ENCODE results near the gene CEP72. TPM values are rescaled to one million over a fixed set of nuclear protein-coding genes. Genes with fewer than 3 reads are reported as not detected.
"Not testable (repeated sequence)": the region's sequence is repeated elsewhere in the genome, so short reads cannot be mapped to it uniquely, and the experiment has no call there.

The CEP72 gene
- total RNA-seq, 1 donor from 2014 or later = 7.0 TPM

DNA sequence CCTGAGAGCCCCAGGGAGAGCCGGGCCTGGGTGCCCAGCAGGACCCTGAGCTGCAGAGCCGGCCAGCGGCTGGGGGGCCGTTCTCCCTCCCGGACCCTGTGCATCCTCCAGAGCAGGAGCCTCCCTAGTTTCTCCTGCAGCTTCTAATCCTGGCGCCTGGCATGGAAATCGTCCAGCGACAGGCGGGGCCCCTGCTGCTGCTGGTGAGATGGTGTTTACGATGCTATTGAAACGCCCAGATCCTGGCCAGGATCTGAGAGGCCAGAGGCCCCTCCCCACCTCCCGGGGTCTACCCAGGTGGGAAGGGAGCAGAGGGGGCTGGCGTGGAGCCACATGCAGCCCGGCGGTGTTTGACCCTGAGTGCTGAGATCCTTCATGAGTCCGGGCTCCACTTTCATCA lies 38.2 kb upstream of the CEP72 start:
- H3K4me3 ChIP-seq (ENCODE audit: insufficient read depth, low read depth, low read length) = no peak overlapping the region
- peaks cover 25% of the 10 kb centered on the region for H3K27me3 ChIP-seq (ENCODE audit: insufficient read depth, low read length)
- Mint-ChIP-seq H3K9me3 (ENCODE audit: unreplicated experiment) (peaks cover 28% of the 10 kb centered on the region), H3K36me3 (ENCODE audit: low read depth, unreplicated experiment) (peaks cover 2% of the 10 kb centered on the region), H3K27ac (ENCODE audit: unreplicated experiment) (no peak overlapping the region), H3K27me3 (ENCODE audit: low read depth, unreplicated experiment) (peaks cover 37% of the 10 kb centered on the region), H3K4me3 (ENCODE audit: unreplicated experiment) (no peak overlapping the region), H3K4me1 (ENCODE audit: low read depth, unreplicated experiment) (no peaks in the 10 kb centered on the region)
- FAIRE-seq (no peak), DNase-seq (ENCODE audit: low read depth) (no peak)
- H3K36me3 ChIP-seq (ENCODE audit: insufficient read depth, low read length) = no peaks in the 10 kb centered on the region
- H2AFZ ChIP-seq (ENCODE audit: low read depth, low read length) = no peak overlapping the region
- H4K20me1 ChIP-seq (ENCODE audit: insufficient read depth, low read length) = no peaks in the 10 kb centered on the region
- H3K4me2 ChIP-seq (ENCODE audit: low read length) = no peak overlapping the region
- H3K9me3 ChIP-seq (ENCODE audit: insufficient read depth, low read depth, low read length) = peaks cover 5% of the 10 kb centered on the region
- TF ChIP-seq, protein P1, sequence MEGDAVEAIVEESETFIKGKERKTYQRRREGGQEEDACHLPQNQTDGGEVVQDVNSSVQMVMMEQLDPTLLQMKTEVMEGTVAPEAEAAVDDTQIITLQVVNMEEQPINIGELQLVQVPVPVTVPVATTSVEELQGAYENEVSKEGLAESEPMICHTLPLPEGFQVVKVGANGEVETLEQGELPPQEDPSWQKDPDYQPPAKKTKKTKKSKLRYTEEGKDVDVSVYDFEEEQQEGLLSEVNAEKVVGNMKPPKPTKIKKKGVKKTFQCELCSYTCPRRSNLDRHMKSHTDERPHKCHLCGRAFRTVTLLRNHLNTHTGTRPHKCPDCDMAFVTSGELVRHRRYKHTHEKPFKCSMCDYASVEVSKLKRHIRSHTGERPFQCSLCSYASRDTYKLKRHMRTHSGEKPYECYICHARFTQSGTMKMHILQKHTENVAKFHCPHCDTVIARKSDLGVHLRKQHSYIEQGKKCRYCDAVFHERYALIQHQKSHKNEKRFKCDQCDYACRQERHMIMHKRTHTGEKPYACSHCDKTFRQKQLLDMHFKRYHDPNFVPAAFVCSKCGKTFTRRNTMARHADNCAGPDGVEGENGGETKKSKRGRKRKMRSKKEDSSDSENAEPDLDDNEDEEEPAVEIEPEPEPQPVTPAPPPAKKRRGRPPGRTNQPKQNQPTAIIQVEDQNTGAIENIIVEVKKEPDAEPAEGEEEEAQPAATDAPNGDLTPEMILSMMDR (IDR thresholded peaks at IDR 0.05; ENCODE audit: insufficient read depth, low read depth, low read length) = no peak
- TF ChIP-seq EZH2 (IDR thresholded peaks at IDR 0.05; ENCODE audit: insufficient read depth, low read length) = no peak
- H3K9ac ChIP-seq (ENCODE audit: low read length) = no peak overlapping the region
- H3K79me2 ChIP-seq (ENCODE audit: insufficient read depth, low read length) = no peaks in the 10 kb centered on the region
- no peaks in the 10 kb centered on the region for H3K4me1 ChIP-seq (ENCODE audit: insufficient read depth, low read length)
- no peak overlapping the region for H3K27ac ChIP-seq (ENCODE audit: low read depth, low read length)

DNA sequence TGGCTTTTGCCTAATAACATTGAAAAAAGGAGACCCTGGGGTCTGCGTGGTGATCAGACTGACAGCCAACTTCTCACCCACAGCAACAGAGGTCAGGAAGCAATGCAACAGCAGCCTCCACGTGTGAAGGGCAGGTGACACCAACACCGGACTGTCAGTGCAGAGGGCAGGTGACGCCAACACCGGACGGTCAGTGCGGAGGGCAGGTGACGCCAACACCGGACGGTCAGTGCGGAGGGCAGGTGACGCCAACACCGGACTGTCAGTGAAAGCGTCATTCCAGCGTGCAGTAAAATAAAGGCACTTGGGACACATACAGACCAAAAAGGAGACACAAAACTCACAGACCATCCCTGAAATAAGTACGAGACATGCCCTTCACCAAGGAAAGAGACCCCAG lies 37.2 kb upstream of the CEP72 start:
- Mint-ChIP-seq H3K9me3 (ENCODE audit: unreplicated experiment) (peaks cover 28% of the 10 kb centered on the region), H3K4me1 (ENCODE audit: low read depth, unreplicated experiment) (no peaks in the 10 kb centered on the region), H3K27ac (ENCODE audit: unreplicated experiment) (no peak overlapping the region), H3K4me3 (ENCODE audit: unreplicated experiment) (no peak overlapping the region), H3K36me3 (ENCODE audit: low read depth, unreplicated experiment) (peaks cover 2% of the 10 kb centered on the region), H3K27me3 (ENCODE audit: low read depth, unreplicated experiment) (peaks cover 36% of the 10 kb centered on the region)
- Histone ChIP-seq H3K36me3 (ENCODE audit: insufficient read depth, low read length) (no peaks in the 10 kb centered on the region), H3K27me3 (ENCODE audit: insufficient read depth, low read length) (peaks cover 31% of the 10 kb centered on the region), H3K27ac (ENCODE audit: low read depth, low read length) (no peak overlapping the region), H4K20me1 (ENCODE audit: insufficient read depth, low read length) (no peaks in the 10 kb centered on the region), H3K4me3 (ENCODE audit: insufficient read depth, low read depth, low read length) (no peak overlapping the region), H3K4me1 (ENCODE audit: insufficient read depth, low read length) (no peaks in the 10 kb centered on the region), H3K79me2 (ENCODE audit: insufficient read depth, low read length) (no peaks in the 10 kb centered on the region), H3K9ac (ENCODE audit: low read length) (no peak overlapping the region), H2AFZ (ENCODE audit: low read depth, low read length) (no peak overlapping the region), H3K9me3 (ENCODE audit: insufficient read depth, low read depth, low read length) (peaks cover 5% of the 10 kb centered on the region), H3K4me2 (ENCODE audit: low read length) (no peak overlapping the region)
- DNase-seq (ENCODE audit: low read depth) (no peak), FAIRE-seq (no peak)
- TF ChIP-seq EZH2 (IDR thresholded peaks at IDR 0.05; ENCODE audit: insufficient read depth, low read length) = no peak

DNA sequence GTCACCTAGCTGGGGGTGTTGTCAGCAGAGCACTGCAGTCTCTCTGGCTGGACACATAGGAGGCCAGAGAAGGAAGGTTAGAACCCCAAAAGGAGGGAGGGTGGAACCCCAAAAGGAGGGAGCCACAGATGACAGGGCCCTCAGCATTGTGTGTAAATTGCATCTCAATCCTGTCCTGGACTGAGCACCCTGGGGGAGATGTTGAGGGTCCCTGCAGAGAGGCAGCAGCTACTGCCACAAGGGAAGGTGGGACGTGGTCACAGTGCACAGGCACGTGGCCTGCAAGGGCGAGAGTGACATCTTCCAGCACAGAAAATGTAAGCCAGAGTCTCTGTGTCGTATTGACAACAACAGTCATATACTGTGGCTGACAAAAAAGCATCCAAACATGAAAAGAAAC lies 36.5 kb upstream of the CEP72 start:
- no peak overlapping the region for H3K9ac ChIP-seq (ENCODE audit: low read length)
- Mint-ChIP-seq H3K27ac (ENCODE audit: unreplicated experiment) (no peak overlapping the region), H3K27me3 (ENCODE audit: low read depth, unreplicated experiment) (peaks cover 40% of the 10 kb centered on the region), H3K4me3 (ENCODE audit: unreplicated experiment) (no peak overlapping the region), H3K4me1 (ENCODE audit: low read depth, unreplicated experiment) (no peaks in the 10 kb centered on the region), H3K36me3 (ENCODE audit: low read depth, unreplicated experiment) (peaks cover 2% of the 10 kb centered on the region), H3K9me3 (ENCODE audit: unreplicated experiment) (peaks cover 28% of the 10 kb centered on the region)
- no peak for TF ChIP-seq EZH2 (IDR thresholded peaks at IDR 0.05; ENCODE audit: insufficient read depth, low read length)
- TF ChIP-seq, protein P1 (IDR thresholded peaks at IDR 0.05; ENCODE audit: insufficient read depth, low read depth, low read length) = no peak
- no peaks in the 10 kb centered on the region for H3K79me2 ChIP-seq (ENCODE audit: insufficient read depth, low read length)
- no peaks in the 10 kb centered on the region for H3K36me3 ChIP-seq (ENCODE audit: insufficient read depth, low read length)
- H3K4me2 ChIP-seq (ENCODE audit: low read length) = no peak overlapping the region
- H3K27me3 ChIP-seq (ENCODE audit: insufficient read depth, low read length) = peaks cover 37% of the 10 kb centered on the region
- FAIRE-seq (no peak), DNase-seq (ENCODE audit: low read depth) (no peak)
- no peaks in the 10 kb centered on the region for H4K20me1 ChIP-seq (ENCODE audit: insufficient read depth, low read length)
- no peak overlapping the region for H3K4me3 ChIP-seq (ENCODE audit: insufficient read depth, low read depth, low read length)
- H3K27ac ChIP-seq (ENCODE audit: low read depth, low read length) = no peak overlapping the region
- peaks cover 5% of the 10 kb centered on the region for H3K9me3 ChIP-seq (ENCODE audit: insufficient read depth, low read depth, low read length)
- no peak overlapping the region for H2AFZ ChIP-seq (ENCODE audit: low read depth, low read length)
- no peaks in the 10 kb centered on the region for H3K4me1 ChIP-seq (ENCODE audit: insufficient read depth, low read length)

DNA sequence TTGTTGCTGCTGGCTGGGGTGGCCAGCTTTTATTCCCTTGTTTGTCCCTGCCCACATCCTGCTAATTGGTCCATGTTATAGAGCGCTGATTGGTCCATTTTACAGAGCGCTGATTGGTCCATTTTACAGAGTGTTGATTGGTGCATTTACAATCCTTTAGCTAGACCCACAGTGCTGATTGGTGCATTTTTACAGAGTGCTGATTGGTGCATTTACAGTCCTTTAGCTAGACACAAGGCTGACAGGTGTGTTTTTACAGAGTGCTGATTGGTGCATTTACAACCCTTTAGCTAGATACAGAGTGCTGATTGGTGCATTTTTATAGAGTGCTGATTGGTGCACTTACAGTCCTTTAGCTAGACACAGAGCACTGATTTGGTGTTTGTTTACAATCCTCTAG lies 34.9 kb upstream of the CEP72 start:
- DNase-seq (ENCODE audit: low read depth) = not testable (repeated sequence)

More for the DNA sequence above, 34.9 kb upstream of the CEP72 start:
- H3K27ac ChIP-seq (ENCODE audit: low read depth, low read length); H3K4me3 ChIP-seq (ENCODE audit: insufficient read depth, low read depth, low read length); FAIRE-seq; H3K36me3 Mint-ChIP-seq (ENCODE audit: low read depth, unreplicated experiment); H3K4me2 ChIP-seq (ENCODE audit: low read length); H3K36me3 ChIP-seq (ENCODE audit: insufficient read depth, low read length); H4K20me1 ChIP-seq (ENCODE audit: insufficient read depth, low read length); H2AFZ ChIP-seq (ENCODE audit: low read depth, low read length); H3K9me3 ChIP-seq (ENCODE audit: insufficient read depth, low read depth, low read length); H3K4me1 ChIP-seq (ENCODE audit: insufficient read depth, low read length); H3K9ac ChIP-seq (ENCODE audit: low read length); H3K27ac Mint-ChIP-seq (ENCODE audit: unreplicated experiment); H3K4me3 Mint-ChIP-seq (ENCODE audit: unreplicated experiment); H3K4me1 Mint-ChIP-seq (ENCODE audit: low read depth, unreplicated experiment); H3K79me2 ChIP-seq (ENCODE audit: insufficient read depth, low read length): not testable (repeated sequence)
- Mint-ChIP-seq H3K27me3 (ENCODE audit: low read depth, unreplicated experiment) (peaks cover 54% of the 10 kb centered on the region), H3K9me3 (ENCODE audit: unreplicated experiment) (peaks cover 28% of the 10 kb centered on the region)
- peaks cover 38% of the 10 kb centered on the region for H3K27me3 ChIP-seq (ENCODE audit: insufficient read depth, low read length)

Measured in astrocyte (in vitro differentiated cells and primary cell).